A549 (cell line): Measurements from ENCODE around the gene HRK. TPM values are rescaled to one million over a fixed set of nuclear protein-coding genes. Genes with fewer than 3 reads are reported as not detected.

Experiments
- ATAC-seq, 2 experiments: fragments of 200-7000 bp in 1 of 2; fragments of >200 bp in 1 of 2; cut with Nextera tagmentation in 1 of 2; cut with Tn5 transposase in 1 of 2; 3 replicates each; pipeline versions ENCODE4 v1.8.0 to v1.9.1; 2018 to 2020; ENCODE audit warnings: mild to moderate bottlenecking in 1 of 2, moderate library complexity in 1 of 2
- CTCF ChIA-PET: fragments of 300-600 bp; sonication (Branson Sonifier 250); formaldehyde crosslinking; extraction: SDS; loops from one replicate; lab custom pipeline; 2021; ENCODE audit warnings: antibody characterized with exemption, inconsistent platforms; lab: Yijun Ruan, JAX
- POLR2A ChIA-PET: fragments of 350-600 bp; formaldehyde crosslinking; extraction: SDS; loops from one replicate; lab custom pipeline; 2021; ENCODE audit warnings: antibody characterized with exemption, inconsistent platforms; lab: Yijun Ruan, JAX
- DNase-seq, 2 experiments: peaks; one replicate each; pipeline versions ENCODE4 v3.0.0 to v3.0.0-alpha.2; 2011 to 2016; ENCODE audit warnings: low read depth in 1 of 2, low spot score in 1 of 2
- FAIRE-seq: peaks from 2 replicates; lab custom pipeline; 2011; peaks lifted over from hg19 to GRCh38; lab: Jason Lieb, UNC
- H3K27ac ChIP-seq, 2 experiments: fragments of >200 bp; sonication (Bioruptor Twin); formaldehyde crosslinking; 3 replicates each; pipeline ENCODE4 v1.5.1; 2016 to 2017
- H3K4me1 ChIP-seq: fragments of >200 bp; sonication (Bioruptor Twin); formaldehyde crosslinking; 3 replicates; pipeline ENCODE4 v1.6.1; 2016
- H3K4me2 ChIP-seq: fragments of >200 bp; sonication (Bioruptor Twin); formaldehyde crosslinking; 3 replicates; pipeline ENCODE4 v1.6.1; 2016
- H3K4me3 ChIP-seq: fragments of >200 bp; sonication (Bioruptor Twin); formaldehyde crosslinking; 3 replicates; pipeline ENCODE4 v1.5.1; 2016
- H3K9me3 ChIP-seq: fragments of >200 bp; sonication (Bioruptor Twin); formaldehyde crosslinking; 3 replicates; pipeline ENCODE4 v1.6.1; 2016
- ATOH8 ChIP-seq: fragments of 250-450 bp; sonication (Bioruptor Pico); IDR thresholded peaks from 2 replicates; pipeline ENCODE4 v1.5.0; 2020; ENCODE audit warnings: low read depth, mild to moderate bottlenecking, moderate library complexity
- BCL3 ChIP-seq: fragments of >200 bp; sonication (Bioruptor Twin); formaldehyde crosslinking; IDR thresholded peaks from 3 replicates; pipeline ENCODE4 v1.6.1; 2016
- CBX8 ChIP-seq: fragments of 200-600 bp; sonication (generic); IDR thresholded peaks from 2 replicates; pipeline ENCODE4 v1.6.1; 2016
- CHD2 ChIP-seq: fragments of 150-350 bp; IDR thresholded peaks from 2 replicates; pipeline ENCODE4 v1.6.1; 2014; ENCODE audit warnings: low read length; ENCODE audit not compliant: partially characterized antibody
- CTCF ChIP-seq: fragments of >200 bp; sonication (Bioruptor Twin); formaldehyde crosslinking; IDR thresholded peaks from 3 replicates; pipeline ENCODE4 v1.5.1; 2016
- E2F6 ChIP-seq: IDR thresholded peaks from 2 replicates; pipeline ENCODE4 v1.6.1; 2012; ENCODE audit warnings: low read depth, borderline replicate concordance
- HEYL ChIP-seq: fragments of 250-450 bp; sonication (Bioruptor Pico); IDR thresholded peaks from 2 replicates; pipeline ENCODE4 v1.8.0; 2021; ENCODE audit warnings: mild to moderate bottlenecking, moderate library complexity
- HOXB5 ChIP-seq: fragments of 250-450 bp; sonication (Bioruptor Pico); IDR thresholded peaks from 2 replicates; pipeline ENCODE4 v1.5.0; 2020; ENCODE audit warnings: mild to moderate bottlenecking, moderate library complexity
- JUNB ChIP-seq: fragments of >200 bp; sonication (Bioruptor Twin); formaldehyde crosslinking; IDR thresholded peaks from 2 replicates; pipeline ENCODE4 v1.6.1; 2016
- MAFK ChIP-seq: fragments of 450-650 bp; IDR thresholded peaks from 2 replicates; pipeline ENCODE4 v1.6.1; 2014; ENCODE audit not compliant: partially characterized antibody
- MAX ChIP-seq: IDR thresholded peaks from 2 replicates; pipeline ENCODE4 v1.6.1; 2012
- MYC ChIP-seq: IDR thresholded peaks from 2 replicates; pipeline ENCODE4 v1.6.1; 2012; ENCODE audit warnings: mild to moderate bottlenecking, inconsistent platforms, low read length, improper control_type of control experiment, borderline replicate concordance
- NPAS2 ChIP-seq: fragments of 250-450 bp; sonication (Bioruptor Pico); IDR thresholded peaks from 2 replicates; pipeline ENCODE4 v1.8.0; 2022; ENCODE audit warnings: mild to moderate bottlenecking, moderate library complexity, borderline replicate concordance
- NR3C1 ChIP-seq: fragments of >200 bp; sonication (Bioruptor Twin); formaldehyde crosslinking; IDR thresholded peaks from 3 replicates; pipeline ENCODE4 v1.6.1; 2017
- RAD21 ChIP-seq, 2 experiments: fragments of >200 bp in 1 of 2; sonication (Bioruptor Twin) in 1 of 2; formaldehyde crosslinking in 1 of 2; IDR thresholded peaks in 1 of 2; conservative IDR thresholded peaks in 1 of 2; 2 replicates in 1 of 2; 3 replicates in 1 of 2; pipeline ENCODE4 v1.6.1; 2012 to 2018; ENCODE audit warnings: inconsistent platforms in 1 of 2
- REST ChIP-seq: fragments of 200-600 bp; sonication (generic); IDR thresholded peaks from 2 replicates; pipeline ENCODE4 v1.6.1; 2016; ENCODE audit warnings: antibody characterized with exemption, mild to moderate bottlenecking, moderate library complexity
- SMC3 ChIP-seq: fragments of >200 bp; sonication (Bioruptor Twin); formaldehyde crosslinking; IDR thresholded peaks from 3 replicates; pipeline ENCODE4 v1.6.1; 2018; ENCODE audit warnings: inconsistent platforms
- TFCP2L1 ChIP-seq: fragments of 250-450 bp; sonication (Bioruptor Pico); IDR thresholded peaks from 2 replicates; pipeline ENCODE4 v1.5.0; 2021; ENCODE audit warnings: mild to moderate bottlenecking
- USF2 ChIP-seq: fragments of 450-650 bp; IDR thresholded peaks from 2 replicates; pipeline ENCODE4 v1.6.1; 2014; ENCODE audit warnings: antibody characterized with exemption
- ZFP36 ChIP-seq: fragments of 450-650 bp; IDR thresholded peaks from 2 replicates; pipeline ENCODE4 v1.6.1; 2014; ENCODE audit warnings: borderline replicate concordance; ENCODE audit not compliant: partially characterized antibody
- ZSCAN20 ChIP-seq: fragments of 250-450 bp; sonication (Bioruptor Pico); IDR thresholded peaks from 2 replicates; pipeline ENCODE4 v1.8.0; 2022; ENCODE audit warnings: mild to moderate bottlenecking, moderate library complexity
- WGBS: methylation state at CpG from one replicate; pipeline ENCODE4 v1.1.6; 2017; ENCODE audit errors: missing lambda C conversion rate; 5-methylcytosine and 5-hydroxymethylcytosine counted together
- polyA plus RNA-seq, 4 experiments: library from polyadenylated mRNA; depleted of rRNA in 3 of 4; stranded (reverse); fragments of >200 nt; fragmentation: RNase III in 1 of 4; extraction: RNeasy Plus Mini Kit Qiagen cat#74134 plus additional on column Dnase treatment in 1 of 4; gene quantifications; 2 replicates in 3 of 4; 3 replicates in 1 of 4; pipeline ENCODE4 v1.2.3, GENCODE V29; 2011 to 2017

The HRK gene
- polyA plus RNA-seq, 2 of the 4 experiments (the other 2 are of a cell fraction): 0.13 to 0.34 TPM

- no peak for TF ChIP-seq NPAS2
- no peak for TF ChIP-seq NR3C1
- TF ChIP-seq SMC3: no peak
- no peak for TF ChIP-seq RAD21 (conservative IDR thresholded peaks at IDR 0.05 in 1 of 2, IDR thresholded peaks at IDR 0.05 in 1 of 2)
- no peak for TF ChIP-seq HOXB5 (CRISPR knock-in tag)
Observed at GRCh38 chr12:116927244-116927940, 46.2 kb upstream of the HRK start (continued).

GRCh38 chr12:116926283-116927243 is 45.3 kb upstream of the HRK start:
- 95% methylated on average over 8 of the region's 8 CpGs for WGBS
- ChIA-PET CTCF (no interaction called here), POLR2A (no interaction called here)
- ATAC-seq: no peak
- no peak for DNase-seq
- H3K27ac ChIP-seq: no peak overlapping the region
- no peak for FAIRE-seq
- peaks cover 12% of the 10 kb centered on the region for H3K4me1 ChIP-seq
- TF ChIP-seq MAFK (no peak), CHD2 (no peak), JUNB (no peak)
- TF ChIP-seq, all 56 proteins: peak for 0
- H3K4me2 ChIP-seq: no peak overlapping the region
- H3K4me3 ChIP-seq: no peak overlapping the region
- no peaks in the 10 kb centered on the region for H3K9me3 ChIP-seq

- Histone ChIP-seq H3K4me2 (peak overlapping the region; percentile 11; the same call in 1 of the 3 replicates), H3K27ac (no peak overlapping the region), H3K4me3 (no peak overlapping the region), H3K4me1 (peaks cover 12% of the 10 kb centered on the region), H3K9me3 (no peaks in the 10 kb centered on the region)
- DNase-seq (peak in 1 of 2 experiments; percentile 24), FAIRE-seq (no peak), ATAC-seq (peak; percentile 66 to 75; a peak in 4 of 6 replicates)
- 75% methylated on average over 5 of the region's 5 CpGs for WGBS
- ChIA-PET POLR2A (no interaction called here), CTCF (no interaction called here)
- TF ChIP-seq BCL3: no peak
- TF ChIP-seq MAX: no peak
- TF ChIP-seq HEYL (CRISPR knock-in tag): no peak
- TF ChIP-seq TFCP2L1 (CRISPR knock-in tag): no peak
- TF ChIP-seq ZFP36: no peak
- no peak for TF ChIP-seq USF2
- TF ChIP-seq ZSCAN20: no peak
- TF ChIP-seq MYC: no peak
- TF ChIP-seq E2F6: no peak
- TF ChIP-seq CTCF: no peak
- TF ChIP-seq ATOH8 (CRISPR knock-in tag): no peak
- no peak for TF ChIP-seq CBX8
- no peak for TF ChIP-seq REST
Observed at GRCh38 chr12:116924558-116925453, 43.6 kb upstream of the HRK start.
